T-cell (primary cell): ENCODE measurements around the gene ATP6AP1. TPM values are rescaled to one million over a fixed set of nuclear protein-coding genes. Genes with fewer than 3 reads are reported as not detected.

ENCODE experiments used
- ATAC-seq, 4 experiments: fragments of 200-7000 bp in 3 of 4; fragments of 150-1000 bp in 1 of 4; cut with Tn5 transposase; replicated peaks in 1 of 4; 1 replicate in 3 of 4; 2 replicates in 1 of 4; pipeline ENCODE4 v1.10.0; 2021; ENCODE audit warnings: moderate library complexity in 3 of 4, mild to moderate bottlenecking in 2 of 4, moderate number of reproducible peaks in 1 of 4
- CTCF ChIA-PET, 2 donors: fragments of 300-600 bp; sonication (Branson Sonifier 250); formaldehyde crosslinking; loops; one replicate each; lab custom pipeline; 2022; ENCODE audit warnings: antibody characterized with exemption in 2 of 2; lab: Charles Lee
- POLR2A ChIA-PET, 2 donors: fragments of 300-600 bp; sonication (Branson Sonifier 250); formaldehyde crosslinking; loops; one replicate each; lab custom pipeline; 2022; ENCODE audit warnings: antibody characterized with exemption in 2 of 2; lab: Charles Lee
- DNase-seq, 35 experiments: peaks; one replicate each; pipeline versions ENCODE4 v3.0.0 to v3.0.0-alpha.2; 2013 to 2023
- H3K27ac ChIP-seq: one replicate; pipeline ENCODE4 v1.5.1; 2013; ENCODE audit warnings: low read length
- H3K27me3 ChIP-seq, 2 experiments: replicated peaks in 1 of 2; 1 replicate in 1 of 2; 2 replicates in 1 of 2; pipeline versions ENCODE4 v1.6.1 to v1.7.0; 2013; ENCODE audit warnings: low read length in 1 of 2, mixed read lengths in 1 of 2; ENCODE audit not compliant: control insufficient read depth in 2 of 2, insufficient read depth in 2 of 2; ENCODE audit errors: extremely low read depth in 1 of 2
- H3K36me3 ChIP-seq, 2 donors: 1 replicate in 1 of 2; 2 replicates in 1 of 2; pipeline versions ENCODE4 v1.6.1 to v1.7.0; 2013; ENCODE audit warnings: low read length in 1 of 2; ENCODE audit not compliant: control insufficient read depth in 2 of 2, insufficient read depth in 1 of 2; ENCODE audit errors: extremely low read depth in 1 of 2
- H3K4me1 ChIP-seq, 2 experiments: 1 replicate in 1 of 2; 2 replicates in 1 of 2; pipeline versions ENCODE4 v1.6.1 to v1.7.0; 2013; ENCODE audit warnings: low read length in 2 of 2, mixed read lengths in 1 of 2; ENCODE audit not compliant: insufficient read depth in 2 of 2, control insufficient read depth in 1 of 2; ENCODE audit errors: extremely low read depth in 1 of 2
- H3K4me3 ChIP-seq, 2 donors: 1 replicate in 1 of 2; 2 replicates in 1 of 2; pipeline versions ENCODE4 v1.5.1 to v1.7.0; 2013; ENCODE audit warnings: mild to moderate bottlenecking in 2 of 2, low read length in 1 of 2, moderate library complexity in 1 of 2; ENCODE audit not compliant: control insufficient read depth in 1 of 2; ENCODE audit errors: extremely low read depth in 1 of 2
- H3K9me3 ChIP-seq: 2 replicates; pipeline ENCODE4 v1.7.0; 2013
- H3K27ac Mint-ChIP-seq, 2 donors: one replicate each; pipeline ENCODE4 v1.8.0; 2020 to 2021; ENCODE audit warnings: mild to moderate bottlenecking in 2 of 2, mixed read lengths in 2 of 2
- H3K27me3 Mint-ChIP-seq, 2 donors: one replicate each; pipeline ENCODE4 v1.8.0; 2021 to 2022; ENCODE audit warnings: mixed read lengths in 2 of 2
- H3K36me3 Mint-ChIP-seq: one replicate; pipeline ENCODE4 v1.8.0; 2021; ENCODE audit warnings: mixed read lengths
- H3K4me1 Mint-ChIP-seq, 3 donors: one replicate each; pipeline ENCODE4 v1.8.0; 2020 to 2022; ENCODE audit warnings: mixed read lengths in 3 of 3, mild to moderate bottlenecking in 1 of 3
- H3K4me3 Mint-ChIP-seq, 3 donors: one replicate each; pipeline ENCODE4 v1.8.0; 2020 to 2022; ENCODE audit warnings: mild to moderate bottlenecking in 3 of 3, mixed read lengths in 3 of 3, moderate library complexity in 3 of 3
- H3K9me3 Mint-ChIP-seq, 3 donors: one replicate each; pipeline ENCODE4 v1.8.0; 2020 to 2022; ENCODE audit warnings: mixed read lengths in 3 of 3
- WGBS: methylation state at CpG from one replicate; pipeline ENCODE4 v1.1.5; 2013; ENCODE audit warnings: missing lambda C conversion rate; ENCODE audit not compliant: insufficient coverage; 5-methylcytosine and 5-hydroxymethylcytosine counted together
- total RNA-seq, 35 experiments: library from RNA in 6 of 35; stranded (reverse) in 6 of 35; fragments of 120-200 nt in 1 of 35; gene quantifications; one replicate each; pipeline versions ENCODE4 v1.2.1 to v1.2.4 and lab custom pipeline; 2013 to 2026

ATP6AP1 gene
- total RNA-seq, 5 donors from 2014 or later (not counting 1 experiment from before 2014, with no cell fraction given), result 37.9 to 56.8 (median 53.6) TPM

DNA sequence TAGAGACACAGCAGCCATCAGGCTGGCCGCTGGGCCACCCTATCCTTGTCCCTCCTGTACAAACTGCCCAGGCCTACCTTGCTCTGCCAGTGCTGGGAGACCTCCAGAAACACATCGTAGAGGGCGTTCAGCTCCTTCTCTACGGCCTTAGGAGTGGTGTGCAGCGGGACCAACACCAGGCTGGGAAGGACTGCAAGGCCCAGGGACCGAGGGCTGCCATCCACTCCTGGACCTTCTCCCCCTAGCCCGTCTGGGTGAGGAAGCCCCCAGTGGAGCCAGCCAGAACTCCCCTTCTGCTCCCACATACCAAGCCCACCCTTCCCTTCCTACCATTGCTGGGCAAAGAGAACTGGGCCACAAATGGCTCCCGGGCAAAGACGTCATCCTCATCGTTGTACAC lies 25.3 kb upstream of the ATP6AP1 start:
- H3K27me3 Mint-ChIP-seq, result no peaks in the 10 kb centered on the region
- WGBS, result 94% methylated on average over 3 of the region's 10 CpGs
- no peak overlapping the region for H3K27ac Mint-ChIP-seq
- H3K27ac ChIP-seq, result no peak overlapping the region
- H3K4me1 Mint-ChIP-seq, result peaks cover 17 to 26% (median 20%) of the 10 kb centered on the region in 3 donors
- ATAC-seq, result no peak
- peaks cover 3 to 25% of the 10 kb centered on the region in 2 experiments for H3K4me1 ChIP-seq
- H3K27me3 ChIP-seq, result no peaks in the 10 kb centered on the region
- no peak for DNase-seq
- no peaks in the 10 kb centered on the region for H3K9me3 Mint-ChIP-seq
- no peak overlapping the region for H3K4me3 ChIP-seq
- peaks cover 0 to 20% of the 10 kb centered on the region in 2 donors for H3K36me3 ChIP-seq
- H3K9me3 ChIP-seq, result no peaks in the 10 kb centered on the region
- CTCF ChIA-PET, result no interaction called here
- no peak overlapping the region for H3K4me3 Mint-ChIP-seq
- POLR2A ChIA-PET, result no interaction called here
- peaks cover 22% of the 10 kb centered on the region for H3K36me3 Mint-ChIP-seq

DNA sequence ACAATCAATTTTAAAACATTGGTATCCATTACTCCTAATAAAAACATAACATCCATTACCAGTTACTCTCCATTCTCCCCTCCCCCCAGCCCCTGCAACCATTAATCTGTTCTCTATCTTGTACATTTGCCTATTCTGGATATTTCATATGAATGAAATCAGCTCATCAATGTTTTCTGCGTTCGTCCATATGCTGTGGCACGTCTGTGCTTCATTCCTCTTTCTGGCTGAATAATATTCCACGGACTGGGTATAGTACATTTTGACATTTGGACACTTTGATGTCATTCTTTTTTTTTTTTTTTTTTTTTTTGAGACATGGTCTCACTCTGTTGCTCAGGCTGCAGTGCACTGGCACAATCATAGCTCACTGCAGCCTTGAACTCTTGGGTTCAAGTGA lies 24.6 kb upstream of the ATP6AP1 start:
- no peak for ATAC-seq
- H3K27ac ChIP-seq, result no peak overlapping the region
- no CpG with 5 or more reads among the region's 4 CpGs for WGBS
- H3K36me3 Mint-ChIP-seq, result peaks cover 17% of the 10 kb centered on the region
- no peak overlapping the region for H3K4me3 ChIP-seq
- peaks cover 3 to 26% of the 10 kb centered on the region in 2 experiments for H3K4me1 ChIP-seq
- ChIA-PET CTCF (no interaction called here), POLR2A (no interaction called here)
- no peak overlapping the region for H3K4me3 Mint-ChIP-seq
- no peaks in the 10 kb centered on the region for H3K9me3 ChIP-seq
- no peaks in the 10 kb centered on the region for H3K9me3 Mint-ChIP-seq
- DNase-seq, result no peak
- H3K27ac Mint-ChIP-seq, result no peak overlapping the region
- no peaks in the 10 kb centered on the region for H3K27me3 ChIP-seq
- H3K36me3 ChIP-seq, result peaks cover 0 to 20% of the 10 kb centered on the region in 2 donors
- peaks cover 21 to 30% (median 21%) of the 10 kb centered on the region in 3 donors for H3K4me1 Mint-ChIP-seq
- H3K27me3 Mint-ChIP-seq, result no peaks in the 10 kb centered on the region

DNA sequence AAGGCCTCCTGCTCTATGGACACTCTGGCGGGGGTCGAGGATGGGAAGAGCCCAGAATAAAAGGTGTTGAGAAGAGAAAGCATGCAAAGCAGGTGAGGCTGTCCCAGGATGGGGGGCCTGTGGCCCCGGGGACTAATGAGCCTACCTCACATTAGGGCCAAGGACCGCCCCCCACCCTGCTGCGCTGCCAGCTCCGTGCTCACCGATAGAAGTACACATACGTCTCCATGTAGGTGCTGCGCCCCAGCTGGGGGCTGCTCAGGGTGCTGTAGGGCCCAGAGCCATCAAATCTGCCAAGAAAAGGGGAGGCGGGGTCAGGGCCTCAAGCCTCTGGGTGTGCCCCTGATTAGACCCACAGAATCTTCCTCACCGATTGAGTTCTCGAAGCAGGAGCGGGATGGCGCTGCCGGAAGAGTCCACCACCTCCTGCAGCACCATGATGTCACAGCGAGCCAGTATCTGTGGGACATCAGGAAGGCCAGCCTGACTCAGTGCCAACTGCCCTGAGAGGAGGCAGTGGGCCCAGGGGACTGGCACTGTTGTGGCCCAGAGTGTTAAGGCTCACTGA lies 23.8 kb upstream of the ATP6AP1 start:
- Histone ChIP-seq H3K4me1 (peaks cover 0 to 23% of the 10 kb centered on the region in 2 experiments), H3K27me3 (no peaks in the 10 kb centered on the region), H3K36me3 (peaks cover 0 to 12% of the 10 kb centered on the region in 2 donors), H3K4me3 (no peak overlapping the region), H3K27ac (no peak overlapping the region), H3K9me3 (no peaks in the 10 kb centered on the region)
- no peak overlapping the region for H3K27ac Mint-ChIP-seq
- ATAC-seq (no peak), DNase-seq (no peak)
- POLR2A ChIA-PET, result no interaction called here
- peaks cover 13 to 26% (median 15%) of the 10 kb centered on the region in 3 donors for H3K4me1 Mint-ChIP-seq
- peaks cover 8% of the 10 kb centered on the region for H3K36me3 Mint-ChIP-seq
- no peak overlapping the region for H3K4me3 Mint-ChIP-seq
- CTCF ChIA-PET, result no interaction called here
- no peaks in the 10 kb centered on the region for H3K9me3 Mint-ChIP-seq
- WGBS, result 92% methylated on average over 4 of the region's 16 CpGs
- H3K27me3 Mint-ChIP-seq, result no peaks in the 10 kb centered on the region

DNA sequence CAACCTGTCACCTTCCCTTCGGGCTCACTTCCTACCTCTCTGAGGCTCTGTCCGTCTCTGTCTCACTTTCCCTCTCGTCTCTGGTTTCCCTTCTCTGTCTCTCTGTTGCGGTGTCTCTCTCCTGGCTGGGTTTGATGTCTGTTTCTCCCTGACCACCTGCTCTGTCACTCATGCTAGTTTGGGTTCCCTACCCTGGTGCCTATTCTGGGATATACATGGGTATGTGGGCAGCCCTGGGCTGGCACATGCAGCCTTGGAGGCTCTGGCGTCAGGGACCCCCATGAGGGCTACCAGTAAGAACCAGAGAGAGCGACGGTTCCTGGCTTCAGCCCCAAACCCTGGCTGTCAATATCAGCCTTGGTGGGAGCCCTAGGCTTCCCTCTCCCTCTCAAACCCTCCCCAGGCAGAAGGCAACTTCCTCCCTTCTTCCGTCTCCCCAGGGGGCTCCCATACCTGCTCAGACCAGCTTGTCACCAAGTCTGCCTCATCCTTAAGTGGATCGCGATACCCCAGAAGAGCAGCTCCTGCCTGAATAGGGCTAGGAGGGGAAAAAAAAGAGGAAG lies 19.7 kb upstream of the ATP6AP1 start:
- H3K4me3 Mint-ChIP-seq, result peak overlapping the region; percentile 34 to 58 (median 54)
- 39% methylated on average over 3 of the region's 10 CpGs for WGBS
- POLR2A ChIA-PET, result no interaction called here
- Histone ChIP-seq H3K4me1 (peaks cover 2 to 27% of the 10 kb centered on the region in 2 experiments), H3K27me3 (no peaks in the 10 kb centered on the region), H3K4me3 (peak overlapping the region; percentile 25 to 28), H3K9me3 (no peaks in the 10 kb centered on the region), H3K27ac (peak overlapping the region; percentile 29), H3K36me3 (peaks cover 0 to 2% of the 10 kb centered on the region in 2 donors)
- ATAC-seq (no peak), DNase-seq (no peak)
- peak overlapping the region; percentile 52 to 81 for H3K27ac Mint-ChIP-seq
- peaks cover 13 to 23% (median 16%) of the 10 kb centered on the region in 3 donors for H3K4me1 Mint-ChIP-seq
- CTCF ChIA-PET, result no interaction called here
- H3K27me3 Mint-ChIP-seq, result no peaks in the 10 kb centered on the region
- H3K36me3 Mint-ChIP-seq, result no peaks in the 10 kb centered on the region
- H3K9me3 Mint-ChIP-seq, result no peaks in the 10 kb centered on the region

DNA sequence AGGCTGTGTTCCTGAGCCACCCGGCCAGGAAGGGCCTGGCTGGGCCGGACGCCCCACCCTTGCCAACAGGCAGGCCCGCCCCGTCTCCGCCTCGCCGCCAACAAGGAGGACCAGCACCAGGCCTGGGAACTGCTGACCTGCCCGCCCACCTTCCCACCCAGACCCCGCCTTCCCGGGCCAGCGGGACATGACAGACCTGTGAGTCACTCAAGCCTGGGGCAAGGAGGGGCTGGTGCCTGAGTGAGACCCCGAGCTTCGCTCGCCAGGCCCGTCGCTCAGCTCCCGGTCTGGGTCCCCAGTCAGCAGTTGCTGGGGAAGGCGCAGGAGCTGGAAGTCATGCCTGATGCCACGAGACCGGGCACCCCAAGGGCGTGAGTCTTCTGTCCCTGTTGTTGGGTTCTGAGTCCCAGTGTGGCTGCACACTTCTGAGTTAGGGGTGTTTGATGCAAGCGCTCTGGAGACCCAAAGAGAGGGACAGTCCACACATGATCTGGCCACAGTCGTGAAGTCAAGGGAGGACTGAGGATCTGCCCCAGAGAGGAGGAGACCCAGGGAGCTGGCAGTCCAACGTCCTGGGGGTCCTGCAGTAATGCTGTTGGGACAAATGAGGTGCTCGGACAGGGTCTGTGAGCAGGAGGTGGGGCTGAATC lies 19.1 kb upstream of the ATP6AP1 start, which contains the start of gene DNASE1L1:
Gene DNASE1L1, minus strand, starts transcription at position 33 of the 650 bp plus-strand sequence. CDS start 3,686 bp downstream, outside the sequence.
- Histone ChIP-seq H3K36me3 (peaks cover 0 to 6% of the 10 kb centered on the region in 2 donors), H3K27ac (peak within 1 kb of the TSS; percentile 29), H3K4me1 (peaks cover 2 to 27% of the 10 kb centered on the region in 2 experiments), H3K9me3 (no peaks in the 10 kb centered on the region), H3K4me3 (peak within 1 kb of the TSS; percentile 25 to 28), H3K27me3 (no peaks in the 10 kb centered on the region)
- Mint-ChIP-seq H3K36me3 (no peaks in the 10 kb centered on the region), H3K27me3 (no peaks in the 10 kb centered on the region), H3K4me1 (peaks cover 13 to 23% (median 16%) of the 10 kb centered on the region in 3 donors), H3K4me3 (peak within 1 kb of the TSS; percentile 34 to 58 (median 54)), H3K9me3 (no peaks in the 10 kb centered on the region), H3K27ac (peak within 1 kb of the TSS; percentile 52 to 81)
- WGBS, result 74% methylated on average over 20 of the region's 26 CpGs
- CTCF ChIA-PET, result interaction anchor here in 1 of 2 donors (0.7 kb wide), 1 partner anchor 53 kb away, joined by 3 read pairs; no protein-coding TSS in a partner anchor
- ATAC-seq (no peak), DNase-seq (peak in 4 of 35 experiments; percentile 13 to 50 (median 24))
- POLR2A ChIA-PET, result interaction anchor here in 1 of 2 donors (0.7 kb wide), 1 partner anchor 13 kb away, joined by 4 read pairs; no protein-coding TSS in a partner anchor

DNA sequence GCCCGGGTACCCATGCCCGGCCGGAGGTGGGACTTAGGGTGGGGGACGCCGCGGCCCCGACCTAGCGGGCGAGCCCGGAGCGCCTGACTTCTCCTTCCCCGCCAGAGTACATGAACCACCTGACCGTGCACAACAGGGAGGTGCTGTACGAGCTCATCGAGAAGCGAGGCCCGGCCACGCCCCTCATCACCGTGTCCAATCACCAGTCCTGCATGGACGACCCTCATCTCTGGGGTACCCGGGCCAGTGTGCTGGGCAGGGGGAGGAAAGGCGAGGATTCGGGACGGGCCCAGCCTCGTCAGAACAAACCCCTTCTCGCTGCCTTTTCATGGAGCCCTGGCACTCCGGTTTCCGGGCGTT lies 16.5 kb upstream of the ATP6AP1 start:
- Histone ChIP-seq H3K36me3 (peaks cover 0 to 6% of the 10 kb centered on the region in 2 donors), H3K27ac (peak overlapping the region; percentile 56), H3K9me3 (no peaks in the 10 kb centered on the region), H3K27me3 (no peaks in the 10 kb centered on the region), H3K4me1 (peaks cover 2 to 27% of the 10 kb centered on the region in 2 experiments), H3K4me3 (peak overlapping the region; percentile 55 to 60)
- peak; percentile 69 to 86 (median 82) for ATAC-seq
- DNase-seq, result peak in 12 of 35 experiments; percentile 9 to 46 (median 32)
- H3K4me1 Mint-ChIP-seq, result peaks cover 13 to 23% (median 16%) of the 10 kb centered on the region in 3 donors
- peak overlapping the region; percentile 82 to 90 for H3K27ac Mint-ChIP-seq
- H3K27me3 Mint-ChIP-seq, result no peaks in the 10 kb centered on the region
- H3K4me3 Mint-ChIP-seq, result peak overlapping the region; percentile 81 to 83 (median 83)
- ChIA-PET CTCF (no interaction called here), POLR2A (interaction anchor here in 1 of 2 donors (0.9 kb wide), 1 partner anchor 41 kb away, joined by 3 read pairs; no protein-coding TSS in a partner anchor)
- no peaks in the 10 kb centered on the region for H3K9me3 Mint-ChIP-seq
- 0% methylated on average over 15 of the region's 29 CpGs for WGBS
- no peaks in the 10 kb centered on the region for H3K36me3 Mint-ChIP-seq
